Ishikawa (cell line): ENCODE measurements around the gene PTPRJ.

Experiments used
- CEBPB ChIP-seq: IDR thresholded peaks from 2 replicates; pipeline ENCODE4 v1.6.1; 2012
- CREB1 ChIP-seq: IDR thresholded peaks from 2 replicates; pipeline ENCODE4 v1.6.1; 2012; ENCODE audit warnings: low read depth
- EP300 ChIP-seq: IDR thresholded peaks from 2 replicates; pipeline ENCODE4 v1.6.1; 2012; ENCODE audit warnings: borderline replicate concordance
- FOXM1 ChIP-seq: IDR thresholded peaks from 2 replicates; pipeline ENCODE4 v1.6.1; 2012; ENCODE audit warnings: low read depth, borderline replicate concordance
- RAD21 ChIP-seq: IDR thresholded peaks from 2 replicates; pipeline ENCODE4 v1.6.1; 2012; ENCODE audit warnings: low read depth
- TAF1 ChIP-seq: IDR thresholded peaks from 2 replicates; pipeline ENCODE4 v1.6.1; 2012; ENCODE audit warnings: low read depth, mild to moderate bottlenecking
- TCF12 ChIP-seq: IDR thresholded peaks from 2 replicates; pipeline ENCODE4 v1.6.1; 2012; ENCODE audit warnings: low read depth
- YY1 ChIP-seq: IDR thresholded peaks from 2 replicates; pipeline ENCODE4 v1.6.1; 2012; ENCODE audit warnings: low read depth
- ZBTB7A ChIP-seq: IDR thresholded peaks from 2 replicates; pipeline ENCODE4 v1.6.1; 2012; ENCODE audit warnings: low read depth
- TF ChIP-seq, protein P1 (sequence below): IDR thresholded peaks from 2 replicates; pipeline ENCODE4 v1.6.1; 2012; ENCODE audit warnings: low read depth, mild to moderate bottlenecking
- TF ChIP-seq, protein P2 (sequence below): IDR thresholded peaks from 2 replicates; pipeline ENCODE4 v1.6.1; 2012
- TF ChIP-seq, protein P3 (sequence below): IDR thresholded peaks from 2 replicates; pipeline ENCODE4 v1.6.1; 2012

DNA sequence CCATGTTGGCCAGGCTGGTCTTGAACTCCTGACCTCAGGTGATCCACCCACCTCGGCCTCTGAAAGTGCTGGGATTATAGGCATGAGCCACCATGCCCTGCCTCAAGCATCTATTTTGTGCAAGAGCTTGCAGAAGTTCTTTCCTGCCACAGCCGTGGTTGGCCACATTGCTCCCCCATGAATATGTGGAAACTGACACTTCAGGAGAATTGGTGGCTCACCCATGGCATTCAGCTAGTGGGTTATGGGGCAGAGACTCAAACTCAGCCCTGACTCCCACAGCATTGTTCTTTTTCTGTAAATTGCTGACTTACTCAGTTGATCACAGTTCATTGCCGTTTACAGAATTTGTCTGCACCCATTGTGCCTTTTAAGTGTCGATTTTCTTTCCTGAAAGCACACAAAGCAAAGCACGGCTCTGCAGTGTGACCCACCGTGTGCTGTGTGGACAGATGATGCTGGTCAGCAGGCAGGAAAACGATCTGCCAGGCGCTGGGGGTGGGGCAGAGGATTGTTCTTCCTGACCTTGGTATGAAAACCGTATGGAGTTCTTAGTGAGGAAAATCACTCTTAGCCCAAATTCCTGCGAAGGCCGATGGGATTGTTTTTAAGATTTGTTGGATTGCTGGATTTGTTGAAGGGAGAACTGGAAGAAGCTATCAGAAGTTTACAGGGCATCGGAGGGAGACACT lies 115.6 kb downstream of the PTPRJ start:
- no peak for TF ChIP-seq EP300
- TF ChIP-seq RAD21: no peak
- no peak for TF ChIP-seq CEBPB
- no peak for TF ChIP-seq TAF1
- TF ChIP-seq, protein P1, sequence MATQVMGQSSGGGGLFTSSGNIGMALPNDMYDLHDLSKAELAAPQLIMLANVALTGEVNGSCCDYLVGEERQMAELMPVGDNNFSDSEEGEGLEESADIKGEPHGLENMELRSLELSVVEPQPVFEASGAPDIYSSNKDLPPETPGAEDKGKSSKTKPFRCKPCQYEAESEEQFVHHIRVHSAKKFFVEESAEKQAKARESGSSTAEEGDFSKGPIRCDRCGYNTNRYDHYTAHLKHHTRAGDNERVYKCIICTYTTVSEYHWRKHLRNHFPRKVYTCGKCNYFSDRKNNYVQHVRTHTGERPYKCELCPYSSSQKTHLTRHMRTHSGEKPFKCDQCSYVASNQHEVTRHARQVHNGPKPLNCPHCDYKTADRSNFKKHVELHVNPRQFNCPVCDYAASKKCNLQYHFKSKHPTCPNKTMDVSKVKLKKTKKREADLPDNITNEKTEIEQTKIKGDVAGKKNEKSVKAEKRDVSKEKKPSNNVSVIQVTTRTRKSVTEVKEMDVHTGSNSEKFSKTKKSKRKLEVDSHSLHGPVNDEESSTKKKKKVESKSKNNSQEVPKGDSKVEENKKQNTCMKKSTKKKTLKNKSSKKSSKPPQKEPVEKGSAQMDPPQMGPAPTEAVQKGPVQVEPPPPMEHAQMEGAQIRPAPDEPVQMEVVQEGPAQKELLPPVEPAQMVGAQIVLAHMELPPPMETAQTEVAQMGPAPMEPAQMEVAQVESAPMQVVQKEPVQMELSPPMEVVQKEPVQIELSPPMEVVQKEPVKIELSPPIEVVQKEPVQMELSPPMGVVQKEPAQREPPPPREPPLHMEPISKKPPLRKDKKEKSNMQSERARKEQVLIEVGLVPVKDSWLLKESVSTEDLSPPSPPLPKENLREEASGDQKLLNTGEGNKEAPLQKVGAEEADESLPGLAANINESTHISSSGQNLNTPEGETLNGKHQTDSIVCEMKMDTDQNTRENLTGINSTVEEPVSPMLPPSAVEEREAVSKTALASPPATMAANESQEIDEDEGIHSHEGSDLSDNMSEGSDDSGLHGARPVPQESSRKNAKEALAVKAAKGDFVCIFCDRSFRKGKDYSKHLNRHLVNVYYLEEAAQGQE: no peak
- TF ChIP-seq FOXM1: no peak
- TF ChIP-seq TCF12: no peak
- TF ChIP-seq ZBTB7A: no peak
- no peak for TF ChIP-seq YY1
- TF ChIP-seq, protein P2, sequence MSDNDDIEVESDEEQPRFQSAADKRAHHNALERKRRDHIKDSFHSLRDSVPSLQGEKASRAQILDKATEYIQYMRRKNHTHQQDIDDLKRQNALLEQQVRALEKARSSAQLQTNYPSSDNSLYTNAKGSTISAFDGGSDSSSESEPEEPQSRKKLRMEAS: no peak
- no peak for TF ChIP-seq CREB1
- TF ChIP-seq, protein P3, sequence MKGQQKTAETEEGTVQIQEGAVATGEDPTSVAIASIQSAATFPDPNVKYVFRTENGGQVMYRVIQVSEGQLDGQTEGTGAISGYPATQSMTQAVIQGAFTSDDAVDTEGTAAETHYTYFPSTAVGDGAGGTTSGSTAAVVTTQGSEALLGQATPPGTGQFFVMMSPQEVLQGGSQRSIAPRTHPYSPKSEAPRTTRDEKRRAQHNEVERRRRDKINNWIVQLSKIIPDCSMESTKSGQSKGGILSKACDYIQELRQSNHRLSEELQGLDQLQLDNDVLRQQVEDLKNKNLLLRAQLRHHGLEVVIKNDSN: no peak
